CD4-positive, alpha-beta memory T cell (primary cell): ENCODE results near the gene IGSF5. TPM values are rescaled to one million over a fixed set of nuclear protein-coding genes. Genes with fewer than 3 reads are reported as not detected.
"Not testable (repeated sequence)": the region's sequence is repeated elsewhere in the genome, so short reads cannot be mapped to it uniquely, and the experiment has no call there.

ENCODE experiments used
- CTCF ChIA-PET: fragments of 350-600 bp; sonication (Branson Sonifier 250); formaldehyde crosslinking; loops from one replicate; lab custom pipeline; 2021; ENCODE audit warnings: inconsistent platforms; ENCODE audit not compliant: partially characterized antibody; lab: Charles Lee
- POLR2A ChIA-PET: fragments of 350-600 bp; sonication (Branson Sonifier 250); formaldehyde crosslinking; loops from one replicate; lab custom pipeline; 2021; ENCODE audit not compliant: partially characterized antibody; lab: Charles Lee
- DNase-seq, 5 donors: peaks; one replicate each; pipeline versions ENCODE4 v3.0.0 to v3.0.0-alpha.2; 2020 to 2022; ENCODE audit warnings: mixed read lengths in 1 of 5
- H3K27ac ChIP-seq: one replicate; pipeline ENCODE4 v1.7.0; 2013; ENCODE audit warnings: low read depth, low read length
- H3K27me3 ChIP-seq: 2 replicates; pipeline ENCODE4 v1.7.0; 2013; ENCODE audit warnings: mild to moderate bottlenecking, low read length, moderate library complexity; ENCODE audit not compliant: insufficient read depth
- H3K36me3 ChIP-seq: 2 replicates; pipeline ENCODE4 v1.7.0; 2013; ENCODE audit warnings: mild to moderate bottlenecking, low read length, moderate library complexity; ENCODE audit not compliant: insufficient read depth
- H3K4me1 ChIP-seq: 2 replicates; pipeline ENCODE4 v1.7.0; 2013; ENCODE audit warnings: mild to moderate bottlenecking, low read length, moderate library complexity; ENCODE audit not compliant: insufficient read depth
- H3K4me3 ChIP-seq, 2 donors: one replicate each; pipeline ENCODE4 v1.7.0; 2013; ENCODE audit warnings: low read length in 2 of 2, mild to moderate bottlenecking in 1 of 2
- H3K9me3 ChIP-seq, 2 donors: one replicate each; pipeline ENCODE4 v1.7.0; 2013; ENCODE audit warnings: low read length in 2 of 2, control low read depth in 1 of 2; ENCODE audit not compliant: control insufficient read depth in 1 of 2
- H3K27ac Mint-ChIP-seq, 7 donors: one replicate each; pipeline ENCODE4 v1.8.0; 2020 to 2021; ENCODE audit warnings: mixed read lengths in 7 of 7, mild to moderate bottlenecking in 6 of 7, inconsistent platforms in 3 of 7, moderate library complexity in 3 of 7
- H3K27me3 Mint-ChIP-seq, 2 donors: one replicate each; pipeline ENCODE4 v1.8.0; 2020 to 2021; ENCODE audit warnings: mixed read lengths in 2 of 2
- H3K36me3 Mint-ChIP-seq, 2 donors: one replicate each; pipeline ENCODE4 v1.8.0; 2020 to 2021; ENCODE audit warnings: mixed read lengths in 2 of 2, inconsistent platforms in 1 of 2, mild to moderate bottlenecking in 1 of 2
- H3K4me1 Mint-ChIP-seq, 4 donors: one replicate each; pipeline ENCODE4 v1.8.0; 2020 to 2021; ENCODE audit warnings: mixed read lengths in 4 of 4, mild to moderate bottlenecking in 1 of 4
- H3K4me3 Mint-ChIP-seq, 8 donors: one replicate each; pipeline ENCODE4 v1.8.0; 2020 to 2021; ENCODE audit warnings: mixed read lengths in 8 of 8, mild to moderate bottlenecking in 7 of 8, moderate library complexity in 6 of 8, inconsistent platforms in 3 of 8
- H3K9me3 Mint-ChIP-seq, 8 donors: one replicate each; pipeline ENCODE4 v1.8.0; 2020 to 2021; ENCODE audit warnings: mixed read lengths in 8 of 8, mild to moderate bottlenecking in 5 of 8, inconsistent platforms in 3 of 8, moderate library complexity in 1 of 8
- intact Hi-C: fragments of 100-400 bp; cut with micrococcal nuclease; formaldehyde crosslinking; loops from one replicate; pipeline ENCODE4 v1.15.1; 2023
- polyA plus RNA-seq, 2 donors: library from polyadenylated mRNA; unstranded; fragments of 300-500 nt; fragmentation: Illumina TruSeq; gene quantifications; one replicate each; pipeline ENCODE4 v1.2.3, GENCODE V29; 2021
- total RNA-seq, 2 experiments: library from RNA; stranded (reverse); gene quantifications; one replicate each; pipeline ENCODE4 v1.2.3, GENCODE V29; 2021

IGSF5 gene
- total and polyA plus RNA-seq, 4 experiments from 2014 or later, result not detected

GRCh38 chr21:39738566-39738965 lies 6.4 kb upstream of the IGSF5 start:
- no peaks in the 10 kb centered on the region for H3K4me1 ChIP-seq
- ChIA-PET CTCF (no interaction called here), POLR2A (no interaction called here)
- no peaks in the 10 kb centered on the region for H3K9me3 ChIP-seq
- H3K27me3 ChIP-seq, result no peaks in the 10 kb centered on the region
- Mint-ChIP-seq H3K4me1 (no peaks in the 10 kb centered on the region), H3K4me3 (no peak overlapping the region), H3K27me3 (peaks cover 1 to 3% of the 10 kb centered on the region in 2 donors), H3K36me3 (no peaks in the 10 kb centered on the region), H3K9me3 (peaks cover 0 to 3% (median under 1%) of the 10 kb centered on the region in 8 donors), H3K27ac (no peak overlapping the region)
- no peak for DNase-seq
- intact Hi-C loops, result no loop called here
- no peaks in the 10 kb centered on the region for H3K36me3 ChIP-seq
- no peak overlapping the region for H3K27ac ChIP-seq
- no peak overlapping the region for H3K4me3 ChIP-seq

DNA sequence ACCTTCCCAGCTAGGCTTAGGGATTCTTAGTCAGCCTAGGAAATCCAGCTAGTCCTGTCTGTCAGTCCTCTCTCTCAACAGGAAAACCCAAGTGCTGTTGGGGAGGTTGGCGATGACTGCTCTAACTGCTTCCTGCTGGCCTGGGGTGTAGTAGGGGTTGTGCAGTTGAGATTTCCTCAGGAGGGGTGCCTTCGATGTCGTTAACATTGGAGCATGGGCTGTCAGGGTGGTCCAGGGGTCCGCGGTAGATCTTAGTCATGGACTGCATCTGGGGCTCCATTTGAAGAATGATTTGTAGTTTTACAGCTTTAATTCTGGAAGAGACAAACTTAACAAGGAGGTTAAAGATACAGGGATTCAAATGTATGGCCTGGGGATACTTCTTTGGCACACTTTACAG lies 5.5 kb upstream of the IGSF5 start:
- H3K4me1 ChIP-seq, H3K36me3 Mint-ChIP-seq, H3K4me1 Mint-ChIP-seq, H3K36me3 ChIP-seq, intact Hi-C loops, H3K4me3 ChIP-seq, H3K4me3 Mint-ChIP-seq, H3K27ac Mint-ChIP-seq, DNase-seq, H3K27ac ChIP-seq, POLR2A ChIA-PET, H3K27me3 ChIP-seq, H3K27me3 Mint-ChIP-seq, H3K9me3 Mint-ChIP-seq, H3K9me3 ChIP-seq: not testable (repeated sequence)
- CTCF ChIA-PET, result interaction anchor here (0.7 kb wide), 1 partner anchor 13 kb away, joined by 3 read pairs; no protein-coding TSS in a partner anchor

DNA sequence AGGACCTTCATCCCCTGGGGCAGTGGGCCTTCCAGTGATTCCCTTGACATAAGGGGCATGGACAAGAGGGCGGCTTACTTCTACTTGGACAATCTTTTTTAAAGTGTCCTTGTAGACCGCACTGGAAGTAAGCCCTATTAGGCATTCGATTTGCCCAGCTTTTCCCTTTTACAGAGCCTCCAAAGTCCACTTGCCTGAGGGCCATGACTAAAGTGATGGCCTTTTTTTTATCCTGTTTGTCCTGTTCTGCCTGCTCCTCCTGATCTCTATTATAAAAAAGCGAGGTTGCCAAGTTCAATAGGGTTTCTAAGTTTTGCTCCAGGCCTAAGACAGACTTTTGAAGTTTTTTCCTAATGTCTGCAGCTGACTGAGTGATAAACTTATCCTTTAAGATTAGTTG lies 2.4 kb upstream of the IGSF5 start:
- H3K27me3 ChIP-seq, H3K36me3 ChIP-seq, H3K4me1 ChIP-seq, H3K27me3 Mint-ChIP-seq, H3K4me3 Mint-ChIP-seq, H3K27ac ChIP-seq, H3K9me3 ChIP-seq, H3K4me3 ChIP-seq, DNase-seq, intact Hi-C loops, H3K27ac Mint-ChIP-seq, H3K9me3 Mint-ChIP-seq, H3K4me1 Mint-ChIP-seq, POLR2A ChIA-PET, CTCF ChIA-PET, H3K36me3 Mint-ChIP-seq: not testable (repeated sequence)

DNA sequence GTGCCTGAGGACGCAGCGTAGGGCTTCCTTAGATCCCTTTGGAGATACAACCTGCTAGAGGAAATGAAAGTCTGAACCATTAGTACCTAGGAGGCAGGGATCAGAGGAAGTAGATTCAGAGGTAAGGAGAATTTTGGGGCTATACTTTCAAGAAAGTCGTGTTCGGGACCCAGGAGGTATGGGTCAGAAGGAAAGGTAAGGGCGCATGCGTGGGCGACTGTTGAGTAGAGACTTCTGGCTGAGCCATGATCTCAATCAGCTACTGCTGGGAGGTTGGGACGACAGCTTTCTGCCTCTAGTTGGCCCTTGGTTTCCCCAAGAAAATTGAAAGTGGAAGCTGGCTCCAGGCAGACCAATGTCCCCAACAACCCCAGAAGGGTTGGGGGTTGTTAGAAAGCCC lies 349 bp downstream of the IGSF5 start:
- intact Hi-C loops, H3K36me3 Mint-ChIP-seq, H3K27me3 Mint-ChIP-seq, H3K4me1 ChIP-seq, H3K9me3 ChIP-seq, H3K27me3 ChIP-seq, H3K36me3 ChIP-seq, H3K27ac ChIP-seq, H3K27ac Mint-ChIP-seq, H3K9me3 Mint-ChIP-seq, DNase-seq, H3K4me1 Mint-ChIP-seq, CTCF ChIA-PET, H3K4me3 Mint-ChIP-seq, POLR2A ChIA-PET, H3K4me3 ChIP-seq: not testable (repeated sequence)

GRCh38 chr21:39750670-39751069 lies 5.7 kb downstream of the IGSF5 start:
- peaks cover 0 to 1% of the 10 kb centered on the region in 2 donors for H3K27me3 Mint-ChIP-seq
- intact Hi-C loops, result no loop called here

DNA sequence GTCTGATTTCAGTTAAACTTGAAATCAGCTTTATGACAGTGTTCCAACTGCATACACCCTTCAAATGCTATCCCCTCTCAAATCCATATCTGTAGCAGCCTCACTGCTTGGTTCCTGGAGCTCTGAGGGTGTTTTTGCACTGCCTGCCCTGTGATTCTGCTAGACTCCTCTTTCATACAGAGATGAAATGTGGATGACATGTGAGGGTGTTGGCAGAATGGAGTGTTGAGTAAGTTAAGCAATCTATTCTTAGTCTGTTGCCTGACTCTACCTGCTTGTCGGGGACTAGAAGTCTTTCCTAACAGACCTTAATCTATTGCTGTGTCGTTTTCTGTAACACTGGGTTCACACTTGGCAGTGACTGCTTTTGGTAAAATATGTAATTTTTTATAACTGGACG lies 9.8 kb downstream of the IGSF5 start:
- CTCF ChIA-PET, result no interaction called here
- Mint-ChIP-seq H3K27me3 (peaks cover 0 to 2% of the 10 kb centered on the region in 2 donors), H3K4me1 (no peaks in the 10 kb centered on the region), H3K9me3 (peaks cover 0 to 23% (median 13%) of the 10 kb centered on the region in 8 donors), H3K4me3 (no peak overlapping the region), H3K27ac (no peak overlapping the region), H3K36me3 (no peaks in the 10 kb centered on the region)
- H3K27ac ChIP-seq, result no peak overlapping the region
- no peak overlapping the region for H3K4me3 ChIP-seq
- intact Hi-C loops, result no loop called here
- H3K36me3 ChIP-seq, result no peaks in the 10 kb centered on the region
- H3K9me3 ChIP-seq, result no peaks in the 10 kb centered on the region
- H3K27me3 ChIP-seq, result no peaks in the 10 kb centered on the region
- no peak for DNase-seq
- POLR2A ChIA-PET, result no interaction called here
- H3K4me1 ChIP-seq, result no peaks in the 10 kb centered on the region

More at GRCh38 chr21:39750670-39751069, 5.7 kb downstream of the IGSF5 start:
- H3K4me1 Mint-ChIP-seq, result no peaks in the 10 kb centered on the region
- ChIA-PET CTCF (no interaction called here), POLR2A (no interaction called here)
- H3K27ac Mint-ChIP-seq, result no peak overlapping the region
- no peak overlapping the region for H3K4me3 ChIP-seq
- no peaks in the 10 kb centered on the region for H3K36me3 Mint-ChIP-seq
- no peak overlapping the region for H3K27ac ChIP-seq
- H3K36me3 ChIP-seq, result no peaks in the 10 kb centered on the region
- peak in 1 of 5 donors; percentile 40 for DNase-seq
- no peaks in the 10 kb centered on the region for H3K27me3 ChIP-seq
- H3K9me3 Mint-ChIP-seq, result peaks cover 0 to 24% (median 10%) of the 10 kb centered on the region in 8 donors
- H3K4me3 Mint-ChIP-seq, result no peak overlapping the region
- H3K9me3 ChIP-seq, result no peaks in the 10 kb centered on the region
- H3K4me1 ChIP-seq, result no peaks in the 10 kb centered on the region

GRCh38 chr21:39756285-39756684 lies 11.3 kb downstream of the IGSF5 start:
- no peak for DNase-seq
- Mint-ChIP-seq H3K4me1 (no peaks in the 10 kb centered on the region), H3K27ac (no peak overlapping the region), H3K4me3 (no peak overlapping the region), H3K27me3 (peaks cover 0 to 2% of the 10 kb centered on the region in 2 donors), H3K9me3 (peaks cover 0 to 23% (median 15%) of the 10 kb centered on the region in 8 donors), H3K36me3 (no peaks in the 10 kb centered on the region)
- Histone ChIP-seq H3K4me3 (no peak overlapping the region), H3K27me3 (no peaks in the 10 kb centered on the region), H3K36me3 (no peaks in the 10 kb centered on the region), H3K9me3 (no peaks in the 10 kb centered on the region), H3K4me1 (no peaks in the 10 kb centered on the region), H3K27ac (no peak overlapping the region)
- ChIA-PET POLR2A (no interaction called here), CTCF (no interaction called here)
- intact Hi-C loops, result no loop called here
